ENCODE data around the gene OFD1. TPM values are rescaled to one million over a fixed set of nuclear protein-coding genes. Genes with fewer than 3 reads are reported as not detected.
"Not testable (repeated sequence)": the region's sequence is repeated elsewhere in the genome, so short reads cannot be mapped to it uniquely, and the experiment has no call there.

OFD1 gene
- total RNA-seq, 2 donors from 2014 or later, result 25.9 to 29.7 TPM

GRCh38 chrX:13721819-13722519 lies 12.6 kb upstream of the OFD1 start:
- no peak overlapping the region for H3K27ac ChIP-seq (ENCODE audit: low read depth, low read length)
- H3K4me1 ChIP-seq (ENCODE audit: control insufficient read depth, insufficient read depth, low read length), result no peaks in the 10 kb centered on the region
- no peak overlapping the region for H3K4me3 ChIP-seq (ENCODE audit: low read length)
- Mint-ChIP-seq H3K27me3 (ENCODE audit: insufficient read depth) (no peaks in the 10 kb centered on the region), H3K9me3 (peaks cover 66% of the 10 kb centered on the region), H3K4me3 (no peak overlapping the region), H3K4me1 (no peaks in the 10 kb centered on the region), H3K36me3 (ENCODE audit: low read depth) (peaks cover 29% of the 10 kb centered on the region), H3K27ac (no peak overlapping the region)
- no peaks in the 10 kb centered on the region for H3K27me3 ChIP-seq (ENCODE audit: control insufficient read depth, insufficient read depth, low read length, poor library complexity, severe bottlenecking)
- TF ChIP-seq CTCF (conservative IDR thresholded peaks at IDR 0.05), result no peak
- no peaks in the 10 kb centered on the region for H3K9me3 ChIP-seq (ENCODE audit: control insufficient read depth, low read length)
- H3K36me3 ChIP-seq (ENCODE audit: control insufficient read depth, insufficient read depth, low read length), result peaks cover 14% of the 10 kb centered on the region
- no peak for DNase-seq
- 88 to 89% methylated on average over 1 to 7 of the region's 7 CpGs for WGBS, 2 experiments (ENCODE audit: insufficient coverage in 1 of 2, insufficient read length in 1 of 2)
- no peak overlapping the region for H3K9ac ChIP-seq (ENCODE audit: extremely low read depth, low read length, poor library complexity, severe bottlenecking)

GRCh38 chrX:13724878-13725277 lies 9.7 kb upstream of the OFD1 start:
- not testable (repeated sequence) for H3K27me3 ChIP-seq (ENCODE audit: control insufficient read depth, insufficient read depth, low read length, poor library complexity, severe bottlenecking); H3K4me1 ChIP-seq (ENCODE audit: control insufficient read depth, insufficient read depth, low read length); H3K4me3 Mint-ChIP-seq; H3K4me1 Mint-ChIP-seq; H3K36me3 ChIP-seq (ENCODE audit: control insufficient read depth, insufficient read depth, low read length); H3K4me3 ChIP-seq (ENCODE audit: low read length); H3K9me3 ChIP-seq (ENCODE audit: control insufficient read depth, low read length); H3K27ac ChIP-seq (ENCODE audit: low read depth, low read length); H3K9ac ChIP-seq (ENCODE audit: extremely low read depth, low read length, poor library complexity, severe bottlenecking); H3K27me3 Mint-ChIP-seq (ENCODE audit: insufficient read depth)
- 60 to 84% methylated on average over 1 to 8 of the region's 9 CpGs for WGBS, 2 experiments (ENCODE audit: insufficient coverage in 1 of 2, insufficient read length in 1 of 2)
- Mint-ChIP-seq H3K27ac (peak overlapping the region; percentile 26), H3K36me3 (ENCODE audit: low read depth) (peaks cover 28% of the 10 kb centered on the region), H3K9me3 (peaks cover 77% of the 10 kb centered on the region)
- DNase-seq, result peak; percentile 57

- Mint-ChIP-seq H3K36me3 (ENCODE audit: low read depth) (peaks cover 36% of the 10 kb centered on the region), H3K9me3 (peaks cover 78% of the 10 kb centered on the region)
- DNase-seq; H3K4me1 Mint-ChIP-seq; H3K27ac Mint-ChIP-seq; H3K9me3 ChIP-seq (ENCODE audit: control insufficient read depth, low read length); H3K4me3 Mint-ChIP-seq; H3K4me1 ChIP-seq (ENCODE audit: control insufficient read depth, insufficient read depth, low read length); H3K36me3 ChIP-seq (ENCODE audit: control insufficient read depth, insufficient read depth, low read length); H3K9ac ChIP-seq (ENCODE audit: extremely low read depth, low read length, poor library complexity, severe bottlenecking); H3K27me3 Mint-ChIP-seq (ENCODE audit: insufficient read depth); H3K4me3 ChIP-seq (ENCODE audit: low read length); H3K27ac ChIP-seq (ENCODE audit: low read depth, low read length); H3K27me3 ChIP-seq (ENCODE audit: control insufficient read depth, insufficient read depth, low read length, poor library complexity, severe bottlenecking): not testable (repeated sequence)
- 100% methylated on average over 1 of the region's 2 CpGs; no CpG with 5 or more reads in 1 of the 2 experiments for WGBS, 2 experiments (ENCODE audit: insufficient coverage in 1 of 2, insufficient read length in 1 of 2)
These were observed 8.0 kb upstream of the OFD1 start for GRCh38 chrX:13726583-13726982.

GRCh38 chrX:13730523-13730922 lies 4.0 kb upstream of the OFD1 start:
- not testable (repeated sequence) for H3K4me1 ChIP-seq (ENCODE audit: control insufficient read depth, insufficient read depth, low read length); H3K4me3 ChIP-seq (ENCODE audit: low read length); H3K9me3 ChIP-seq (ENCODE audit: control insufficient read depth, low read length); H3K27ac ChIP-seq (ENCODE audit: low read depth, low read length); H3K27ac Mint-ChIP-seq; DNase-seq; H3K9ac ChIP-seq (ENCODE audit: extremely low read depth, low read length, poor library complexity, severe bottlenecking); H3K4me3 Mint-ChIP-seq; H3K27me3 Mint-ChIP-seq (ENCODE audit: insufficient read depth); H3K27me3 ChIP-seq (ENCODE audit: control insufficient read depth, insufficient read depth, low read length, poor library complexity, severe bottlenecking); H3K36me3 ChIP-seq (ENCODE audit: control insufficient read depth, insufficient read depth, low read length)
- peaks cover 23% of the 10 kb centered on the region for H3K36me3 Mint-ChIP-seq (ENCODE audit: low read depth)
- peaks cover 68% of the 10 kb centered on the region for H3K9me3 Mint-ChIP-seq
- no CpG with 5 or more reads among the region's 1 CpG for WGBS, 2 experiments (ENCODE audit: insufficient coverage in 1 of 2, insufficient read length in 1 of 2)
- peaks cover 15% of the 10 kb centered on the region for H3K4me1 Mint-ChIP-seq

Data from endodermal cell (in vitro differentiated cells).